ENCODE measurements around the gene FHAD1.
A peak's percentile ranks its signal among the peaks of the same experiment; 100 is the strongest.

The FHAD1 gene

GRCh38 chr1:15330028-15330427 lies 83.0 kb downstream of the FHAD1 start:
- no peak for DNase-seq

- no peak for DNase-seq
Observed at GRCh38 chr1:15331180-15331579, 84.2 kb downstream of the FHAD1 start.

- no peak for DNase-seq
Observed at GRCh38 chr1:15331734-15332133, 84.7 kb downstream of the FHAD1 start.

GRCh38 chr1:15332525-15332924 lies 85.5 kb downstream of the FHAD1 start:
- no peak for DNase-seq

GRCh38 chr1:15332952-15333715 lies 86.1 kb downstream of the FHAD1 start:
- no peak for DNase-seq

GRCh38 chr1:15334995-15335394 lies 88.0 kb downstream of the FHAD1 start:
- no peak for DNase-seq

GRCh38 chr1:15336866-15337265 lies 89.8 kb downstream of the FHAD1 start:
- DNase-seq = no peak

GRCh38 chr1:15337656-15338402 lies 90.8 kb downstream of the FHAD1 start:
- DNase-seq = no peak

- DNase-seq = no peak
Observed at GRCh38 chr1:15339570-15339969, 92.5 kb downstream of the FHAD1 start.

GRCh38 chr1:15341228-15341627 lies 94.2 kb downstream of the FHAD1 start:
- DNase-seq = no peak

GRCh38 chr1:15341634-15342407 lies 94.8 kb downstream of the FHAD1 start:
- DNase-seq = no peak

- DNase-seq = no peak
Observed at GRCh38 chr1:15342408-15342967, 95.5 kb downstream of the FHAD1 start.

- DNase-seq = no peak
Observed at GRCh38 chr1:15343099-15343498, 96.1 kb downstream of the FHAD1 start.

- no peak for DNase-seq
Observed at GRCh38 chr1:15343729-15344128, 96.7 kb downstream of the FHAD1 start.

GRCh38 chr1:15344380-15344779 lies 97.4 kb downstream of the FHAD1 start:
- DNase-seq = no peak

GRCh38 chr1:15344800-15345704 lies 98.0 kb downstream of the FHAD1 start:
- no peak for DNase-seq

- peak; percentile 60 for DNase-seq
Observed at GRCh38 chr1:15345705-15346345, 98.8 kb downstream of the FHAD1 start.

GRCh38 chr1:15346346-15347030 lies 99.5 kb downstream of the FHAD1 start:
- no peak for DNase-seq

GRCh38 chr1:15347182-15347581 lies 100.2 kb downstream of the FHAD1 start:
- no peak for DNase-seq

GRCh38 chr1:15348648-15349047 lies 101.6 kb downstream of the FHAD1 start:
- DNase-seq = no peak

GRCh38 chr1:15349133-15349532 lies 102.1 kb downstream of the FHAD1 start:
- DNase-seq = no peak
